Measurements from ENCODE around the gene ZSCAN26.
"Not testable (repeated sequence)": the region's sequence is repeated elsewhere in the genome, so short reads cannot be mapped to it uniquely, and the experiment has no call there.

Gene ZSCAN26

DNA sequence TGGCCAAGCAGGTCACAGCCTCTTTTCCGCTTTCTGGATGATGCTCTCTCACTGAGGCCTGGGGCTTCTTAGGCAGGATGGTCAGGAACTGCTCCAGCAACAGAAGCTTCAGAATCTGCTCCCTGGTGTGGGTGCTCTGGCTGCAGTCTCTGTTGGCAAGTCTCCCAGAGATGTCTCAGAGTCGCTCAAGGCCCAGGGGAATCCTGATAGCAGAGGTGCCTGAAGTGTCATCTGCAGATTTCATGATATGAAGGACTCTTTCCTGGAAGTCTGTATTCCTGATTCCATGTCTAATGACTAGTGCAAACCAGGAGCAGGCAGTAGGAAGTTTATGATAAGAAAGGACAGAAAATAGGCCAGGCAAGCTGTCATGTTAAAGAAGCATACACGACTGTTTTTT is 48.7 kb downstream of the ZSCAN26 start:
- DNase-seq (ENCODE audit: low read depth in 2 of 3, low spot score in 2 of 3), result no peak

GRCh38 chr6:28317866-28318265 is 50.9 kb downstream of the ZSCAN26 start:
- DNase-seq (ENCODE audit: low read depth in 2 of 3, low spot score in 2 of 3), result not testable (repeated sequence)

GRCh38 chr6:28322661-28323060 is 55.7 kb downstream of the ZSCAN26 start:
- no peak for DNase-seq (ENCODE audit: low read depth in 2 of 3, low spot score in 2 of 3)

- DNase-seq (ENCODE audit: low read depth in 2 of 3, low spot score in 2 of 3), result no peak
Observed at GRCh38 chr6:28323813-28324424, 57.0 kb downstream of the ZSCAN26 start.

- no peak for DNase-seq (ENCODE audit: low read depth in 2 of 3, low spot score in 2 of 3)
Observed at GRCh38 chr6:28326371-28326948, 59.5 kb downstream of the ZSCAN26 start.
